HG02678 (cell line): Measurements from ENCODE around the gene ARHGAP4.

Experiments used
- ATAC-seq: cut with Tn5 transposase; IDR thresholded peaks from one replicate; pipeline ENCODE4 v1.9.1; 2021; ENCODE audit warnings: mild to moderate bottlenecking, moderate library complexity; ENCODE audit not compliant: unreplicated experiment

Gene ARHGAP4

GRCh38 chrX:153964105-153964504, 38.0 kb upstream of the ARHGAP4 start:
- no peak for ATAC-seq

- no peak for ATAC-seq
Measured at GRCh38 chrX:153963546-153963945, 37.5 kb upstream of the ARHGAP4 start.

- ATAC-seq, result no peak
Measured at GRCh38 chrX:153961292-153961691, 35.2 kb upstream of the ARHGAP4 start.

GRCh38 chrX:153960786-153961185, 34.7 kb upstream of the ARHGAP4 start:
- no peak for ATAC-seq

GRCh38 chrX:153960077-153960476, 34.0 kb upstream of the ARHGAP4 start:
- ATAC-seq, result no peak

- no peak for ATAC-seq
Measured at GRCh38 chrX:153959649-153960048, 33.6 kb upstream of the ARHGAP4 start.

- no peak for ATAC-seq
Measured at GRCh38 chrX:153958605-153959004, 32.5 kb upstream of the ARHGAP4 start.

- no peak for ATAC-seq
Measured at GRCh38 chrX:153957224-153957623, 31.2 kb upstream of the ARHGAP4 start.

GRCh38 chrX:153956044-153956907, 30.2 kb upstream of the ARHGAP4 start:
- no peak for ATAC-seq

- ATAC-seq, result no peak
Measured at GRCh38 chrX:153955228-153955732, 29.2 kb upstream of the ARHGAP4 start.

GRCh38 chrX:153954558-153955227, 28.6 kb upstream of the ARHGAP4 start:
- ATAC-seq, result no peak

GRCh38 chrX:153953892-153954557, 28.0 kb upstream of the ARHGAP4 start:
- no peak for ATAC-seq

GRCh38 chrX:153953342-153953830, 27.3 kb upstream of the ARHGAP4 start:
- ATAC-seq, result no peak

- ATAC-seq, result no peak
Measured at GRCh38 chrX:153952373-153953026, 26.4 kb upstream of the ARHGAP4 start.

- ATAC-seq, result no peak
Measured at GRCh38 chrX:153951683-153952372, 25.8 kb upstream of the ARHGAP4 start.

GRCh38 chrX:153950127-153950526, 24.1 kb upstream of the ARHGAP4 start:
- no peak for ATAC-seq

GRCh38 chrX:153948847-153949805, 23.1 kb upstream of the ARHGAP4 start:
- no peak for ATAC-seq

- ATAC-seq, result no peak
Measured at GRCh38 chrX:153948002-153948466, 22.0 kb upstream of the ARHGAP4 start.
